HepG2 (cell line): ENCODE results near the gene ZNF512B. TPM values are rescaled to one million over a fixed set of nuclear protein-coding genes. Genes with fewer than 3 reads are reported as not detected.

ENCODE experiments used
- DNMT1 ChIP-seq: sonication (generic); formaldehyde crosslinking; IDR thresholded peaks from 2 replicates; pipeline ENCODE4 v1.5.1; 2020; ENCODE audit warnings: mild to moderate bottlenecking, missing genetic modification reagents
- ESRRA ChIP-seq: sonication (generic); formaldehyde crosslinking; IDR thresholded peaks from 2 replicates; pipeline ENCODE4 v1.5.1; 2020; ENCODE audit warnings: mild to moderate bottlenecking, low read depth, missing genetic modification reagents
- HNF1A ChIP-seq, 2 experiments: sonication (generic) in 1 of 2; formaldehyde crosslinking in 1 of 2; IDR thresholded peaks; 2 replicates each; pipeline versions ENCODE4 v1.4.0 to v1.6.1; 2016 to 2020; ENCODE audit warnings: borderline replicate concordance in 1 of 2, low read depth in 1 of 2, mild to moderate bottlenecking in 1 of 2, missing genetic modification reagents in 1 of 2
- MIER2 ChIP-seq: IDR thresholded peaks from 2 replicates; pipeline ENCODE4 v1.6.1; 2016; ENCODE audit warnings: missing biosample characterization, missing genetic modification reagents
- MTA1 ChIP-seq: sonication (generic); formaldehyde crosslinking; IDR thresholded peaks from 2 replicates; pipeline ENCODE4 v1.4.0; 2020; ENCODE audit warnings: missing genetic modification reagents, mild to moderate bottlenecking, borderline replicate concordance
- MXI1 ChIP-seq: IDR thresholded peaks from 3 replicates; pipeline ENCODE4 v1.6.1; 2012; ENCODE audit warnings: low read depth, low read length, inconsistent platforms, borderline replicate concordance
- NFE2L2 ChIP-seq: fragments of 150-350 bp; IDR thresholded peaks from 2 replicates; pipeline ENCODE4 v1.6.1; 2014; ENCODE audit warnings: low read length
- TRIM24 ChIP-seq: sonication (generic); formaldehyde crosslinking; IDR thresholded peaks from 2 replicates; pipeline ENCODE4 v1.8.0; 2022; ENCODE audit warnings: mild to moderate bottlenecking, missing genetic modification reagents
- ZBTB4 ChIP-seq: sonication (generic); formaldehyde crosslinking; IDR thresholded peaks from 2 replicates; pipeline ENCODE4 v1.4.0; 2020; ENCODE audit warnings: missing genetic modification reagents, mild to moderate bottlenecking, borderline replicate concordance
- ZFP36L1 ChIP-seq: sonication (generic); formaldehyde crosslinking; IDR thresholded peaks from 2 replicates; pipeline ENCODE4 v1.8.0; 2022; ENCODE audit warnings: mild to moderate bottlenecking, missing genetic modification reagents, moderate library complexity
- ZNF598 ChIP-seq: sonication (generic); formaldehyde crosslinking; IDR thresholded peaks from 2 replicates; pipeline ENCODE4 v1.5.1; 2020; ENCODE audit warnings: mild to moderate bottlenecking, missing genetic modification reagents, borderline replicate concordance
- ZNF740 ChIP-seq: sonication (generic); formaldehyde crosslinking; IDR thresholded peaks from 2 replicates; pipeline ENCODE4 v1.4.0; 2020; ENCODE audit warnings: missing genetic modification reagents
- ZSCAN5A ChIP-seq: sonication (generic); formaldehyde crosslinking; IDR thresholded peaks from 2 replicates; pipeline ENCODE4 v1.8.0; 2022; ENCODE audit warnings: mild to moderate bottlenecking, missing genetic modification reagents, borderline replicate concordance
- polyA plus RNA-seq, 8 experiments: library from polyadenylated mRNA; depleted of rRNA in 3 of 8; stranded (reverse) in 7 of 8; unstranded in 1 of 8; fragments of >200 nt; fragmentation: Illumina TruSeq in 4 of 8; extraction: Trizol in 4 of 8; gene quantifications; 2 replicates each; pipeline versions ENCODE4 v1.2.1 to v1.2.3, GENCODE V29; 2011 to 2016; ENCODE audit warnings: low read depth in 4 of 8, missing spikeins in 1 of 8, mixed read lengths in 1 of 8; ENCODE audit not compliant: insufficient read depth in 1 of 8
- total RNA-seq, 5 experiments: library from RNA; depleted of rRNA; stranded (reverse); fragments of >200 nt; fragmentation: Illumina TruSeq; extraction: Trizol; gene quantifications; 2 replicates each; pipeline ENCODE4 v1.2.3, GENCODE V29; 2016; ENCODE audit warnings: low read depth in 1 of 5

The ZNF512B gene
- total and polyA plus RNA-seq, 2 of the 13 experiments (the other 11 are each of a cell fraction or from before 2014, with no cell fraction given), result 11.5 to 30.6 TPM

GRCh38 chr20:63926298-63926697 lies 43.4 kb downstream of the ZNF512B start (continued):
- TF ChIP-seq ZBTB4 (CRISPR knock-in tag) (no peak), TRIM24 (no peak), ZNF740 (CRISPR knock-in tag) (no peak), ESRRA (CRISPR knock-in tag) (no peak), ZSCAN5A (no peak), ZNF598 (CRISPR knock-in tag) (no peak), NFE2L2 (no peak), HNF1A (IDR thresholded peaks at IDR 0.05; ENCODE audit: low read depth) (no peak), HNF1A (CRISPR knock-in tag; IDR thresholded peaks at IDR 0.05; ENCODE audit: borderline replicate concordance) (no peak), MIER2 (no peak), ZFP36L1 (CRISPR knock-in tag) (no peak), MXI1 (no peak), DNMT1 (CRISPR knock-in tag) (no peak), MTA1 (CRISPR knock-in tag) (no peak)
- TF ChIP-seq, all 625 proteins: peak for 0
